Hindlimb muscle (tissue), 1 donor: ENCODE data around the gene PGAP3. TPM values are rescaled to one million over a fixed set of nuclear protein-coding genes. Genes with fewer than 3 reads are reported as not detected.
"Not testable (repeated sequence)": the region's sequence is repeated elsewhere in the genome, so short reads cannot be mapped to it uniquely, and the experiment has no call there.

Experiments
- DNase-seq: peaks from one replicate; pipeline ENCODE4 v3.0.0-alpha.2; 2013
- polyA plus RNA-seq: library from polyadenylated mRNA; unstranded; fragments of 120-200 nt; gene quantifications from one replicate; pipeline ENCODE4 v1.2.1, GENCODE V29; 2013; ENCODE audit not compliant: insufficient read length

PGAP3 gene
- polyA plus RNA-seq, 1 donor = 23.3 TPM

GRCh38 chr17:39715375-39716072, 27.7 kb upstream of the PGAP3 start:
- no peak for DNase-seq

- DNase-seq = no peak
Observed at GRCh38 chr17:39714234-39714633, 26.4 kb upstream of the PGAP3 start.

- DNase-seq = no peak
Observed at GRCh38 chr17:39711851-39712250, 24.0 kb upstream of the PGAP3 start.

GRCh38 chr17:39711071-39711470, 23.2 kb upstream of the PGAP3 start:
- DNase-seq = not testable (repeated sequence)

- no peak for DNase-seq
Observed at GRCh38 chr17:39709998-39710964, 22.4 kb upstream of the PGAP3 start.

- no peak for DNase-seq
Observed at GRCh38 chr17:39709319-39709997, 21.6 kb upstream of the PGAP3 start.

GRCh38 chr17:39706921-39707337, 19.1 kb upstream of the PGAP3 start:
- no peak for DNase-seq

- no peak for DNase-seq
Observed at GRCh38 chr17:39706383-39706782, 18.5 kb upstream of the PGAP3 start.

GRCh38 chr17:39705786-39706348, 18.0 kb upstream of the PGAP3 start:
- DNase-seq = no peak

- no peak for DNase-seq
Observed at GRCh38 chr17:39704821-39705551, 17.1 kb upstream of the PGAP3 start.

- no peak for DNase-seq
Observed at GRCh38 chr17:39703913-39704312, 16.1 kb upstream of the PGAP3 start.

GRCh38 chr17:39702901-39703893, 15.3 kb upstream of the PGAP3 start:
- no peak for DNase-seq

- no peak for DNase-seq
Observed at GRCh38 chr17:39701784-39702422, 14.0 kb upstream of the PGAP3 start.

GRCh38 chr17:39701012-39701783, 13.3 kb upstream of the PGAP3 start:
- no peak for DNase-seq

- peak; percentile 71 for DNase-seq
Observed at GRCh38 chr17:39700148-39700987, 12.5 kb upstream of the PGAP3 start.

GRCh38 chr17:39699818-39700147, 11.9 kb upstream of the PGAP3 start, which contains the start of gene ERBB2:
TSS of gene ERBB2 (plus strand) at chr17:39700064. CDS start at chr17:39700239, 175 bp downstream.
- DNase-seq = peak; percentile 78

GRCh38 chr17:39699157-39699817, 11.4 kb upstream of the PGAP3 start:
- not testable (repeated sequence) for DNase-seq

- no peak for DNase-seq
Observed at GRCh38 chr17:39697961-39698360, 10.1 kb upstream of the PGAP3 start.
